Skeletal muscle tissue (tissue), 4 donors: Measurements from ENCODE around the gene DBX1. TPM values are rescaled to one million over a fixed set of nuclear protein-coding genes. Genes with fewer than 3 reads are reported as not detected.
A peak's percentile ranks its signal among the peaks of the same experiment; 100 is the strongest.

Source experiments
- H3K27ac ChIP-seq: one replicate; pipeline ENCODE4 v1.7.0; 2013; ENCODE audit warnings: mild to moderate bottlenecking, low read depth, low read length, inconsistent platforms
- H3K27me3 ChIP-seq, 3 donors: one replicate each; pipeline ENCODE4 v1.7.0; 2013; ENCODE audit warnings: low read length in 3 of 3; ENCODE audit not compliant: control insufficient read depth in 3 of 3, insufficient read depth in 3 of 3
- H3K36me3 ChIP-seq, 3 donors: one replicate each; pipeline ENCODE4 v1.7.0; 2013; ENCODE audit warnings: low read length in 3 of 3; ENCODE audit not compliant: control insufficient read depth in 3 of 3, insufficient read depth in 3 of 3
- H3K4me1 ChIP-seq, 3 donors: one replicate each; pipeline ENCODE4 v1.7.0; 2013; ENCODE audit warnings: low read length in 3 of 3, mild to moderate bottlenecking in 3 of 3; ENCODE audit not compliant: control insufficient read depth in 3 of 3, insufficient read depth in 3 of 3
- H3K4me3 ChIP-seq, 3 donors: one replicate each; pipeline ENCODE4 v1.7.0; 2013; ENCODE audit warnings: low read length in 3 of 3
- H3K9ac ChIP-seq, 3 donors: one replicate each; pipeline ENCODE4 v1.7.0; 2013; ENCODE audit warnings: low read length in 3 of 3, mild to moderate bottlenecking in 3 of 3, moderate library complexity in 2 of 3, low read depth in 1 of 3
- H3K9me3 ChIP-seq, 3 donors: one replicate each; pipeline ENCODE4 v1.7.0; 2013; ENCODE audit warnings: low read length in 3 of 3; ENCODE audit not compliant: control insufficient read depth in 3 of 3
- total RNA-seq: library from RNA; depleted of rRNA; stranded (reverse); fragments of >200 nt; gene quantifications from one replicate; pipeline ENCODE4 v1.2.3, GENCODE V29; 2014
- donor health status: Osteomylitis.

Gene DBX1
- total RNA-seq, 1 donor from 2014 or later, result under 0.01 TPM

GRCh38 chr11:20112291-20113148, 47.8 kb downstream of the DBX1 start:
- Histone ChIP-seq H3K4me3 (peak overlapping the region; percentile 8 to 32 (median 20)), H3K27ac (peak overlapping the region; percentile 64), H3K27me3 (no peaks in the 10 kb centered on the region), H3K36me3 (peaks cover 8 to 19% (median 14%) of the 10 kb centered on the region in 3 donors), H3K4me1 (peaks cover 9 to 17% (median 14%) of the 10 kb centered on the region in 3 donors), H3K9ac (peak overlapping the region; percentile 13 to 40 (median 19)), H3K9me3 (no peaks in the 10 kb centered on the region)

- H3K36me3 ChIP-seq, result peaks cover 12 to 22% (median 17%) of the 10 kb centered on the region in 3 donors
- no peaks in the 10 kb centered on the region for H3K9me3 ChIP-seq
- peak overlapping the region in 1 of 3 donors; percentile 8 for H3K4me3 ChIP-seq
- peaks cover 9 to 17% (median 14%) of the 10 kb centered on the region in 3 donors for H3K4me1 ChIP-seq
- no peaks in the 10 kb centered on the region for H3K27me3 ChIP-seq
- peak overlapping the region; percentile 64 for H3K27ac ChIP-seq
- H3K9ac ChIP-seq, result peak overlapping the region in 1 of 3 donors; percentile 40
Measured at GRCh38 chr11:20111871-20112270, 48.4 kb downstream of the DBX1 start.

GRCh38 chr11:20110908-20111669, 49.2 kb downstream of the DBX1 start:
- H3K9ac ChIP-seq, result no peak overlapping the region
- no peaks in the 10 kb centered on the region for H3K27me3 ChIP-seq
- peaks cover 12 to 22% (median 17%) of the 10 kb centered on the region in 3 donors for H3K36me3 ChIP-seq
- no peak overlapping the region for H3K4me3 ChIP-seq
- H3K4me1 ChIP-seq, result peaks cover 9 to 17% (median 14%) of the 10 kb centered on the region in 3 donors
- peak overlapping the region; percentile 64 for H3K27ac ChIP-seq
- no peaks in the 10 kb centered on the region for H3K9me3 ChIP-seq

DNA sequence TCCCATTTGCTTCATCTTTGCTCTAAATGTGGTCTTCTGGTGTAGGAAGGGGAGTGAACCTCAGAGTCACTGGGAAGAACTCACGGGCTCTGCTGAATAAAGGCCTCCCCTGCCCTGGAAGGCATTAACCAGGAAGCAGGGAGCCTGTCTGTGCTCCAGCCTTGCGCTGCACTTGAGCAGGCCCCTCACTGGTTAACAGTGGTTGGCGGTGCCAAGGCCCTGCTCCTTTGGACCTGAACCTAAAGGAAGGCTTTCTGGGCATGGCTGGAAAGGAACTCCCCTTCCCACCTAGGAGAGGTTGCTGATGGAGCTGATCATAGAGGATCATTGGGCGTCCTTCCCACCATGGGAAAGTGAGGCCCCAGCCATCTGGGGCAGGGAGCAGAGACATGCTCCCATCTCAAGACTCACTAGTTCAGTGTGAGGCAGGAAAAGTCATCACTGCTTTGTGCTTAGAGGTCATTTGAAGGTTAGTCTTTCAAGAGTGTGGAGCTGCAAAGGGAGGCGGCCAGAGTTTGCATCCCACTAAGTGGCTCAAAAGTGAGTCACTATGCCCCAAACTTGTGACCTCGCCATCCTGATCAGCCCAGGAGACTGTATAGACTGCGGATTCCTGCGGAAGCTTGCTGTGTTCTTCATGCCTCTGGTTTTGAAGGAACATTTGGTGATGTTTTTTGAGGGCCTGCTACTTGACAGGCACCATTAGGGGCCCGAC, 50.4 kb downstream of the DBX1 start:
- H3K36me3 ChIP-seq, result peaks cover 14 to 24% (median 22%) of the 10 kb centered on the region in 3 donors
- H3K4me3 ChIP-seq, result no peak overlapping the region
- peaks cover 9 to 17% (median 14%) of the 10 kb centered on the region in 3 donors for H3K4me1 ChIP-seq
- no peaks in the 10 kb centered on the region for H3K27me3 ChIP-seq
- H3K27ac ChIP-seq, result no peak overlapping the region
- H3K9me3 ChIP-seq, result no peaks in the 10 kb centered on the region
- no peak overlapping the region for H3K9ac ChIP-seq

Other genes starting within 250 kb of the DBX1 start
- 5.7 TPM for gene HTATIP2, start 203.2 kb upstream of the DBX1 start, total RNA-seq
- 17.2 TPM for gene PRMT3, start 227.2 kb upstream of the DBX1 start, total RNA-seq